GM12801 (cell line): Measurements from ENCODE around the gene BCL2.

ENCODE experiments used
- TF ChIP-seq, protein P1 (sequence below): IDR thresholded peaks from one replicate; pipeline ENCODE4 v1.5.1; 2011; ENCODE audit warnings: control low read depth; ENCODE audit not compliant: insufficient read length; ENCODE audit errors: extremely low read depth

The BCL2 gene

GRCh38 chr18:63144748-63145147 is 174.8 kb downstream of the BCL2 start:
- TF ChIP-seq, protein P1, sequence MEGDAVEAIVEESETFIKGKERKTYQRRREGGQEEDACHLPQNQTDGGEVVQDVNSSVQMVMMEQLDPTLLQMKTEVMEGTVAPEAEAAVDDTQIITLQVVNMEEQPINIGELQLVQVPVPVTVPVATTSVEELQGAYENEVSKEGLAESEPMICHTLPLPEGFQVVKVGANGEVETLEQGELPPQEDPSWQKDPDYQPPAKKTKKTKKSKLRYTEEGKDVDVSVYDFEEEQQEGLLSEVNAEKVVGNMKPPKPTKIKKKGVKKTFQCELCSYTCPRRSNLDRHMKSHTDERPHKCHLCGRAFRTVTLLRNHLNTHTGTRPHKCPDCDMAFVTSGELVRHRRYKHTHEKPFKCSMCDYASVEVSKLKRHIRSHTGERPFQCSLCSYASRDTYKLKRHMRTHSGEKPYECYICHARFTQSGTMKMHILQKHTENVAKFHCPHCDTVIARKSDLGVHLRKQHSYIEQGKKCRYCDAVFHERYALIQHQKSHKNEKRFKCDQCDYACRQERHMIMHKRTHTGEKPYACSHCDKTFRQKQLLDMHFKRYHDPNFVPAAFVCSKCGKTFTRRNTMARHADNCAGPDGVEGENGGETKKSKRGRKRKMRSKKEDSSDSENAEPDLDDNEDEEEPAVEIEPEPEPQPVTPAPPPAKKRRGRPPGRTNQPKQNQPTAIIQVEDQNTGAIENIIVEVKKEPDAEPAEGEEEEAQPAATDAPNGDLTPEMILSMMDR = no peak

- TF ChIP-seq, protein P1 = no peak
These were observed 176.2 kb downstream of the BCL2 start for GRCh38 chr18:63143330-63143771.

DNA sequence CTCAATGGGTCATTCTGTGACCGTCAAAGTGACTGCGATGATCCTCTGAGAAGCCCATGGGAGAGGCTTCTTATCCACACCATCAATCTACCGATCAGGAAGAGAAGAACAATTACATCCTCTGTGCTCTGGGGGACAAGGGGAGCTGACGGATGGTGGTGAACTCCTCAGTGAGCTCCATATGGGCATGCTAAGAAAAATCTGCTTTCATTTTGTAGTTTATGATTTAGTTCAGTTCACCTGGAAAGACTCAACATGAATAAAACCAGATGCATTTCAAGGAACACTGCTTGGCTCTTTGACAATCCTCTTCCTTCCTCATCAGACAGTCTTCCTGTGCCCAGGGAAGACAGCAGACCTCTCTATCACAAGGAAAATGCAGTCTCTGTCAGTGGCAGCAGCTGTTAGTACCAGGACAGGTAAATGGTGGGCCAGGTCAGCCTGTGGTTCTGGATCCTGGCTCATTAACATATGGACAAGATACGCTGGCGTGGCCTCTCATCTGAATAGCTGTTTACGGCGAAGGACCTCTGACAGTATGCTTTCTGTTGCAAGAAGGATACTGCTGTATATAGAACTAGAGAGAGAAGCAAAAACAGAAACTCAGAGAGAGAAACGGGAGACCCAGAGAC is 176.9 kb downstream of the BCL2 start:
- TF ChIP-seq, protein P1 = no peak

- TF ChIP-seq, protein P1 = no peak
These were observed 177.8 kb downstream of the BCL2 start for GRCh38 chr18:63141778-63142176.

DNA sequence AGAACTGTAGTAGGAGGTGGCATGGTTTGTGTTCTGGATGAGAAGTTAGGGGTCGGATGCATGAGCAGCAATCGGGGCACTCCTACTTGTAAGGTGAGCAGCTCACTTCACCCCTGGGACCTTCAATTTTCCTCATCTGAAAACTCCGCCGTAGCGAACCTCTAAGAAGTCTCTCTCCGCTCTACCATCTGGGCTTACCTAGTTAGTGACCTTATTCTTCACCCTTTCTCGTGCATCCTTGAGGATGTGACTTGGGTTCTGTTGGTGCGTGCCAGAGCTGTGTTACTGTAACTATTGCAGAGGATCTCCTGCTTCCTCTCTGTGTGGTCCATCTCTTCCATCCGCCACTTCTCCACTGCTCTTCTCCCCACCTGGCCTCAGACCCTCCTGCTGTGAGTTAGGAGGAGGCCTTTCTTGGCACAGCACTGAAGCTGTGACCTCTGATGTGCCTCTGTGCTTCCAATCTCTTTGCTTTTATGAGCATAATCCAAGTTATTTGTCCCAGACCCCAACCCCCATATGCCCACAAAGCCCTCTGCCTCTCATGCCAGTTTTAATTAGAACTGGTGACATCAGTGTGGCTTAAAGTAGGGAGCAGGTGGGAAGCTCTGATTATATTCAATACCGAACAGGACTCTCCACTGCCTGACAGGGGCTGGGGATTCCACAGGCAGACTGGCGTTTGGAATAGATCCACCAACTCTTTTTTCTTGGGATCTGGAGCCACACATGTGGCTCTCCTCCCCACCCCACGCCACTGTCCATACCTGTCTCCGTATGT is 178.4 kb downstream of the BCL2 start:
- TF ChIP-seq, protein P1 = no peak

DNA sequence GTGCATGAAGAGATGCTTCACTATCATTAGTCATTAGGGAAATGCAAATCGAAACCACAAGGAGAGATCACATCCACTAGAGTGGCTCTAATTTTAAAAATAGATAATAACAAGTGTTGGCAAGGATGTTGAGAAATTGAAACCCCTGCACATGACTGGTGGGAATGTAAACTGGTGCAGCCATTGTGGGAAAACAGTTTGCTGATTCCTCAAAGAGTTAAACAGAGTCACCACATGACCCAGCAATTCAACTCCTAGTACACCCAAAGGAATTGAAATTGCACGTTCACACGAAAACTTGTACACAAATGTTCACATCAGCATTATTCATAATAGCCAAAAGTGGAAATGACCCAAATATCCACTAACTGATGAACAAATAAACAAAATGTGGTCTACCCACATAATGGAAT is 179.5 kb downstream of the BCL2 start:
- TF ChIP-seq, protein P1 = no peak

GRCh38 chr18:63138436-63139340 is 180.9 kb downstream of the BCL2 start:
- TF ChIP-seq, protein P1 = no peak
